ENCODE measurements around the gene JAG1. TPM values are rescaled to one million over a fixed set of nuclear protein-coding genes. Genes with fewer than 3 reads are reported as not detected.
A peak's percentile ranks its signal among the peaks of the same experiment; 100 is the strongest.

Gene JAG1
- total and polyA plus RNA-seq, 8 donors: 13.9 to 60.1 (median 25.1) TPM

- 89 to 97% methylated on average over 2 of the region's 2 CpGs for WGBS, 2 donors
- intact Hi-C loops (cut with DNase I): no loop called here
- no peaks in the 10 kb centered on the region for H3K27me3 ChIP-seq
- DNase-seq (no peak), ATAC-seq (peak in 3 of 4 donors; percentile 40 to 59 (median 41)), FAIRE-seq (no peak)
- H3K4me1 ChIP-seq: peaks cover 0 to 5% (median 0%) of the 10 kb centered on the region in 3 donors
- no peak overlapping the region for H3K4me3 ChIP-seq
- no peaks in the 10 kb centered on the region for H3K36me3 ChIP-seq
- no peak for TF ChIP-seq CTCF (IDR thresholded peaks at IDR 0.05)
- no peaks in the 10 kb centered on the region for H3K9me3 ChIP-seq
- H3K27ac ChIP-seq: peak overlapping the region in 2 of 4 donors; percentile 32 to 55
Observed at GRCh38 chr20:10609276-10609675, 64.5 kb downstream of the JAG1 start.

- ATAC-seq (no peak), FAIRE-seq (no peak)
- H3K9me3 ChIP-seq: no peaks in the 10 kb centered on the region
Observed at GRCh38 chr20:10605547-10606195, 68.1 kb downstream of the JAG1 start.

GRCh38 chr20:10604865-10605440, 68.8 kb downstream of the JAG1 start:
- no peak for TF ChIP-seq CTCF (IDR thresholded peaks at IDR 0.05)
- no peak overlapping the region for H3K4me3 ChIP-seq
- no peaks in the 10 kb centered on the region for H3K27me3 ChIP-seq
- FAIRE-seq (no peak), ATAC-seq (no peak), DNase-seq (no peak)
- intact Hi-C loops (cut with DNase I): no loop called here
- H3K9me3 ChIP-seq: no peaks in the 10 kb centered on the region
- no peak overlapping the region for H3K27ac ChIP-seq
- 90 to 94% methylated on average over 2 of the region's 2 CpGs for WGBS, 2 donors
- H3K36me3 ChIP-seq: no peaks in the 10 kb centered on the region
- H3K4me1 ChIP-seq: peaks cover 0 to 3% (median 0%) of the 10 kb centered on the region in 3 donors

More at GRCh38 chr20:10605547-10606195, 68.1 kb downstream of the JAG1 start:
- Histone ChIP-seq H3K4me3 (no peak overlapping the region), H3K27me3 (no peaks in the 10 kb centered on the region), H3K36me3 (no peaks in the 10 kb centered on the region), H3K4me1 (peaks cover 0 to 5% (median 0%) of the 10 kb centered on the region in 3 donors), H3K27ac (no peak overlapping the region)
- no peak for TF ChIP-seq CTCF (IDR thresholded peaks at IDR 0.05)
- intact Hi-C loops (cut with DNase I): no loop called here
- DNase-seq: no peak
- 96% methylated on average over 3 of the region's 3 CpGs for WGBS, 2 donors

GRCh38 chr20:10603971-10604864, 69.6 kb downstream of the JAG1 start:
- TF ChIP-seq CTCF (IDR thresholded peaks at IDR 0.05): no peak
- 93 to 94% methylated on average over 8 of the region's 8 CpGs for WGBS, 2 donors
- H3K36me3 ChIP-seq: no peaks in the 10 kb centered on the region
- DNase-seq (peak in 1 of 6 donors; percentile 29), ATAC-seq (peak in 3 of 4 donors; percentile 70 to 85 (median 78)), FAIRE-seq (no peak)
- no peak overlapping the region for H3K4me3 ChIP-seq
- no peaks in the 10 kb centered on the region for H3K9me3 ChIP-seq
- intact Hi-C loops (cut with DNase I): no loop called here
- H3K4me1 ChIP-seq: no peaks in the 10 kb centered on the region
- no peak overlapping the region for H3K27ac ChIP-seq
- no peaks in the 10 kb centered on the region for H3K27me3 ChIP-seq

All from pancreas (tissue), 10 donors.